Body of pancreas (tissue), 4 donors: ENCODE data around the gene MRPL24.

Source experiments
- POLR2A ChIP-seq, 3 donors: fragments of 450-650 bp; IDR thresholded peaks; one replicate each; pipeline ENCODE4 v1.6.1; 2016; ENCODE audit warnings: antibody characterized with exemption in 3 of 3, mild to moderate bottlenecking in 2 of 3
- TF ChIP-seq, protein P1 (sequence below), 7 experiments: fragments of 450-650 bp in 4 of 7; fragments of 200-600 bp in 3 of 7; sonication (generic) in 3 of 7; IDR thresholded peaks; one replicate each; pipeline ENCODE4 v1.5.1; 2016 to 2019; ENCODE audit warnings: antibody characterized with exemption in 7 of 7

DNA sequence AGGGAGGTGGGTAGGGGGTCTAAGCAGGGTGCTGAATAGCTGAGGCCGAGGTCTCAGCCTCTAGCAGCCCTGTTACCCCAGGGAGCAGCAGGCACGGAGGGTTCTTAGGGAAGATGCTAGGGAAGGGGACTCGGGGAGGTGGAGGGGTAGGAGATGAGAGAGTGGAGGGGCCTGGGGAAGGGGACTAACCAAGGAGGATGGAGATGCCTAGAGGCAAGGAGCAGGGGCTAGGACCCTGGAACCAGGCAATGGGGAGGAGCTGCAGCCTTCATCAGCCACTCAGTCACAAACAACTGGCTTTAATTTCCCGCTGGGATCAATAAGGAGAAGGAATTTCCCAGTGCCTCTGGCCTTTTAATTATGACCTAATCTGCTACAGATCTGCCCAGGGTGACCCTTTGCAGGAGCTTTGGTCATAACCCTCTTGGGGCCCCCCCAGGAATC is 32.6 kb downstream of the MRPL24 start:
- TF ChIP-seq POLR2A (IDR thresholded peaks at IDR 0.05), result no peak
- TF ChIP-seq, protein P1, sequence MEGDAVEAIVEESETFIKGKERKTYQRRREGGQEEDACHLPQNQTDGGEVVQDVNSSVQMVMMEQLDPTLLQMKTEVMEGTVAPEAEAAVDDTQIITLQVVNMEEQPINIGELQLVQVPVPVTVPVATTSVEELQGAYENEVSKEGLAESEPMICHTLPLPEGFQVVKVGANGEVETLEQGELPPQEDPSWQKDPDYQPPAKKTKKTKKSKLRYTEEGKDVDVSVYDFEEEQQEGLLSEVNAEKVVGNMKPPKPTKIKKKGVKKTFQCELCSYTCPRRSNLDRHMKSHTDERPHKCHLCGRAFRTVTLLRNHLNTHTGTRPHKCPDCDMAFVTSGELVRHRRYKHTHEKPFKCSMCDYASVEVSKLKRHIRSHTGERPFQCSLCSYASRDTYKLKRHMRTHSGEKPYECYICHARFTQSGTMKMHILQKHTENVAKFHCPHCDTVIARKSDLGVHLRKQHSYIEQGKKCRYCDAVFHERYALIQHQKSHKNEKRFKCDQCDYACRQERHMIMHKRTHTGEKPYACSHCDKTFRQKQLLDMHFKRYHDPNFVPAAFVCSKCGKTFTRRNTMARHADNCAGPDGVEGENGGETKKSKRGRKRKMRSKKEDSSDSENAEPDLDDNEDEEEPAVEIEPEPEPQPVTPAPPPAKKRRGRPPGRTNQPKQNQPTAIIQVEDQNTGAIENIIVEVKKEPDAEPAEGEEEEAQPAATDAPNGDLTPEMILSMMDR (IDR thresholded peaks at IDR 0.05), result no peak
